ENCODE measurements around the gene GPR155.

DNA sequence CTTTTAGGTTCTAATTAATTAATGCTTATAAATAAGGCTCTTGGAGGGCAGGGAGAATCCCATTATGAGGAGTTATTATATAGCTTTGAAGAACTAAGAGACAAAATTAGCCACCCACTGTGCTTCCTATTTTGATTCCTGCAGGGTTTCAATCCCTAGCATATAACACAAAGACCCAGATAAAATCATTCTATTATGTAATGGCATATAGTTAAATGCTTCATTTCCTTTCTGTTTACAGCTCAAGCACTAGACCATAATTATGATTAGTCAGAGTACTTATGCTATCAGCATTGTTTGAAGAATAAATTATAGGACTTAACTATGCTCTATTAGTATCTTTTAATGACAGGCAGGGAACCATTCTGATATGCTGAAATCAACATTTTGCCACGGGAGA is 9.1 kb downstream of the GPR155 start:
- TF ChIP-seq TAF1 (IDR thresholded peaks at IDR 0.05; ENCODE audit: low read depth, low read length) = no peak
- no peak for TF ChIP-seq POLR2A (IDR thresholded peaks at IDR 0.05; ENCODE audit: low read depth, low read length)
